Measurements from ENCODE around the gene SPANXN3. TPM values are rescaled to one million over a fixed set of nuclear protein-coding genes. Genes with fewer than 3 reads are reported as not detected.
"Not testable (repeated sequence)": the region's sequence is repeated elsewhere in the genome, so short reads cannot be mapped to it uniquely, and the experiment has no call there.

Gene SPANXN3, protein sequence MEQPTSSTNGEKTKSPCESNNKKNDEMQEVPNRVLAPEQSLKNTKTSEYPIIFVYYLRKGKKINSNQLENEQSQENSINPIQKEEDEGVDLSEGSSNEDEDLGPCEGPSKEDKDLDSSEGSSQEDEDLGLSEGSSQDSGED
- total RNA-seq, result not detected

DNA sequence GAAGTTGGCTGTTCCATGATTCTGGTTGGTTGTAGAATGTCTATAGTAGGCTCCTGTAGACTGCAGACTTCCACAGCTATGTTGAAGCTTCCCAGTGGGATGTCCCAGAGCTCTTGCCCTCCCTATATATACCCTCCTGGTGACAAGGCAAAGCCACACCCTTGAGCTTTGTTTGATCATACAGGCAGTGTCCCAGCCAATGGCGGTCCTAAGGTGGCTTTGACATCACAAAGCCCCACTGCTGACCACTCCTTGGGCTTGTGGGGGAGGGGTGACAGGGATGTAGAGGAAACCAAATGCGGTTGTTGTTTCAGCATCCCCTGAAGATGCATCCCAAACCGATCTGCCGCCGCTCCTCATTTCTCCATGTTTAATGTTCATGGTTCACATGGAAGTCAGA, at the start of gene SPANXN3:
Gene SPANXN3 (minus strand): TSS at position 101 of the 400 bp plus-strand sequence. CDS start 84 bp downstream, at position 17.
- H3K4me3 Mint-ChIP-seq; H3K27me3 Mint-ChIP-seq; CTCF ChIA-PET; H3K9me3 Mint-ChIP-seq (ENCODE audit: low read depth); DNase-seq; H3K4me1 Mint-ChIP-seq; ATAC-seq; H3K27ac Mint-ChIP-seq; H3K36me3 Mint-ChIP-seq: not testable (repeated sequence)

DNA sequence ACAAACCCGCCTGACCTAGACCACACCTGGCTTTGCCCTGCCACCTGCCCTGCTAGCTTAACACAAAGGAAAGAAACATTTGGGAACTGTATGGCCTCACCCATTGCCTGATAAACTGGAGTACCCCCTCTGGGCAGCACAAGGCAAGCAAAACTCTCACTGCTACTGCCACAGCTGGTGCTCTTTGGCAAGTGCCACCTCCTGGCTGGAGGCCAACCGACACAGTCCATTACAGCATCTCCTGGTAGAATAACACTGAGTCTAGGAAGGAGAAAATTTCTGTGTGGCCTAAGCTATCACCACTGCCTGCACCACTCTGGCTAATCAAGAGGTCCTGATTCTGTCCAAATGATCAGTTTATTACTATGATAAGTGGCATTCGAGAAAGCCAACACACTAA, 18.9 kb upstream of the SPANXN3 start:
- no peak for DNase-seq
- no peak for ATAC-seq
- Mint-ChIP-seq H3K36me3 (no peaks in the 10 kb centered on the region), H3K27me3 (no peaks in the 10 kb centered on the region), H3K9me3 (ENCODE audit: low read depth) (peaks cover 3% of the 10 kb centered on the region), H3K27ac (no peak overlapping the region), H3K4me3 (no peak overlapping the region), H3K4me1 (no peaks in the 10 kb centered on the region)
- CTCF ChIA-PET, result no interaction called here

DNA sequence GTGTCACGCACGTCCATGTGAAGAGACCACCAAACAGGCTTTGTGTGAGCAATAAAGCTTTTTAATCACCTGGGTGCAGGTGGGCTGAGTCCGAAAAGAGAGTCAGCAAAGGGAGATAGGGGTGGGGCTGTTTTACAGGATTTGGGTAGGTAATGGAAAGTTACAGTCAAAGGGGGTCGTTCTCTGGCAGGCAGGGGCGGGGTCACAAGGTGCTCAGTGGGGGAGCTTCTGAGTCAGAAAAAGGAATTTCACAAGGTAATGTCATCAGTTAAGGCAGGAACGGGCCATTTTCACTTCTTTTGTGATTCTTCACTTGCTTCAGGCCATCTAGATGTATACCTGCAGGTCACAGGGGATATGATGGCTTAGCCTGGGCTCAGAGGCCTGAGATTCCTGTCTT, 15.1 kb downstream of the SPANXN3 start:
- H3K36me3 Mint-ChIP-seq; H3K4me3 Mint-ChIP-seq; CTCF ChIA-PET; H3K27ac Mint-ChIP-seq; ATAC-seq; H3K9me3 Mint-ChIP-seq (ENCODE audit: low read depth); DNase-seq; H3K4me1 Mint-ChIP-seq; H3K27me3 Mint-ChIP-seq: not testable (repeated sequence)

DNA sequence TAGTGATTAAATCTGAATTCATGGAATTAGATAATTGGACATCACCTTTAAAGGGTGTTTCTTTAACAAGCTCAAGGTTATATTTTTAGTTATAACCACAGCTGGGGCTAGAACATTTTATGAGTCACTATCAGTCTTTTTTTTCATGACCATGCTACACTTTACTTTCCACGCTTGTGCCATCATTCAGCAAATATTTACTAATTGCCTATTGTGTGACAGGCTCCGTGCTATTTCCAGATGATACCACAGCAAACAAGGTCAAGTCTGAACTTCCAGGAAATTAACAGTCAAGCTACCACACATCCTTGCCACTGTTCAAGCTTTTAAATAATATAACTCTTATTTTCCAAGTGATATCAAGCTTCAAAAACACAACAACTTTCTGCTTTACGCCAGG, 16.5 kb downstream of the SPANXN3 start:
- ATAC-seq (no peak), DNase-seq (no peak)
- no peaks in the 10 kb centered on the region for H3K4me1 Mint-ChIP-seq
- CTCF ChIA-PET, result no interaction called here
- H3K36me3 Mint-ChIP-seq, result no peaks in the 10 kb centered on the region
- no peak overlapping the region for H3K4me3 Mint-ChIP-seq
- H3K27ac Mint-ChIP-seq, result no peak overlapping the region
- H3K9me3 Mint-ChIP-seq (ENCODE audit: low read depth), result peaks cover 3% of the 10 kb centered on the region
- no peaks in the 10 kb centered on the region for H3K27me3 Mint-ChIP-seq

DNA sequence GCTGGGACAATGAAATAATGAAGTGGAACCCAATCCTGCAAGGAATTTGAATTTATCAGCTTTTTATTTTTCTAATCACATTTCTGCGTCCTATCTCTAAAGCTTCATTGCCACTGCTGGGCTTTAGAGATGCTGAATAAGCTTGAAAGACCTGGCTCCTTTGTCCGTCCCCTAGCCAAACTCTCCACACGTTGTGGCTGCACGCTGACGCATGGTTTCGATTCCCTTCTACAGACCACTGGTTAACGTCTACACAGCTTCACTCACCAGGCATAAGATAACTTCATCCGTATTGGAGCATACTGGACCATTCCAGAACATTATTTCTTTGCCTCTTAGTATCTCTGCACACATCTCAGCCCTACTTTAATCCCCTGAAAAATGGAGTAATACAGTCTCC, 31.2 kb downstream of the SPANXN3 start:
- ATAC-seq (no peak), DNase-seq (no peak)
- no peak overlapping the region for H3K4me3 Mint-ChIP-seq
- H3K4me1 Mint-ChIP-seq, result no peaks in the 10 kb centered on the region
- peaks cover 2% of the 10 kb centered on the region for H3K9me3 Mint-ChIP-seq (ENCODE audit: low read depth)
- CTCF ChIA-PET, result no interaction called here
- H3K27me3 Mint-ChIP-seq, result no peaks in the 10 kb centered on the region
- H3K36me3 Mint-ChIP-seq, result no peaks in the 10 kb centered on the region
- H3K27ac Mint-ChIP-seq, result no peak overlapping the region

DNA sequence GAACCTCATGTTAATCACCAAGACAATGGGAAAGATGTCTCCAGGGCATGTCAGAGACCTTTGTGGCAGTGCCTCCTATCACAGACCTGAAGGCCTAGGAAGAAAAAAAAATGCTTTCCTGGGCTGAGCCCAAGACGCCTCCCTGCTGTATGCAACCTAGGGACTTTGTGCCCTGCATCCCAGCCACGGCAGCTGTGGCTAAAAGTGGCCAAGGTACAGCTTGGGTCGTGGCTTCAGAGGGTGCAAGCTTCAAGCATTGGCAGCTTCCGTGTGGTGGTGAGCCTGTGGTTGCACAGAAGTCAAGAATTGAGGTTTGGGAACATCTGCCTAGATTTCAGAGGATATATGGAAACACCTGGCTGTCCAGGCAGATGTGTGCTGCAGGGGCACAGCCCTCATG, 40.5 kb downstream of the SPANXN3 start:
- H3K4me3 Mint-ChIP-seq, result no peak overlapping the region
- H3K9me3 Mint-ChIP-seq (ENCODE audit: low read depth), result peaks cover 8% of the 10 kb centered on the region
- H3K36me3 Mint-ChIP-seq, result no peaks in the 10 kb centered on the region
- DNase-seq (no peak), ATAC-seq (no peak)
- CTCF ChIA-PET, result no interaction called here
- no peaks in the 10 kb centered on the region for H3K4me1 Mint-ChIP-seq
- H3K27ac Mint-ChIP-seq, result no peak overlapping the region
- H3K27me3 Mint-ChIP-seq, result no peaks in the 10 kb centered on the region

DNA sequence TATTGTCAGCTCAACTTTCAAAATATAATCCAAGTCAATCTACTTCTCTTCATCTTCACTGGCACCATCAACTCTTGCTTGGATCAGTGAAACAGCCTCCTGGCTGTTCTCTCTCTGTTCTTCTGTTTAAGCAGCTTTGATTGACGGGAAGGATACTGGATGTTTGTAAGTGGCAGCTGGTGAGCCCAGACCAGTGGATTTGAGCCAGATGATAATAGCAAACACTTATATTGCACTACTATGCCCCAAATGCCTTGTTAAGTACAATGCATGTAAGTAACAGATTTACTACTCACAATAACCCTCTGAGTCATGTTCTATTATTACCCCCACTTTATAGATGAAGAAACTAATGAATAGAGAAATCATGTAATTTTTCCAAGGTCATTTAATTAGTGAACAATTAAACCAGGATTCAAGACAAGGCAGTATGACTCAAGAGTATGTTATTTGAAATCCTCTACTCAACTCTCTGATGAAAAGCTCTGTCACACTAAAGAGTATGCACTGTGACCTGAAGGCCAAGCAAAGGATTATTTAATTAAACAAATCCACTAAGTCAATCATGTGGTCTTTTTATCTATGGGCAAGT, 44.8 kb downstream of the SPANXN3 start:
- no peak for ATAC-seq
- H3K9me3 Mint-ChIP-seq (ENCODE audit: low read depth), result peaks cover 8% of the 10 kb centered on the region
- no peaks in the 10 kb centered on the region for H3K27me3 Mint-ChIP-seq
- no peaks in the 10 kb centered on the region for H3K36me3 Mint-ChIP-seq
- CTCF ChIA-PET, result no interaction called here
- no peaks in the 10 kb centered on the region for H3K4me1 Mint-ChIP-seq
- no peak overlapping the region for H3K4me3 Mint-ChIP-seq
- DNase-seq, result no peak
- no peak overlapping the region for H3K27ac Mint-ChIP-seq

DNA sequence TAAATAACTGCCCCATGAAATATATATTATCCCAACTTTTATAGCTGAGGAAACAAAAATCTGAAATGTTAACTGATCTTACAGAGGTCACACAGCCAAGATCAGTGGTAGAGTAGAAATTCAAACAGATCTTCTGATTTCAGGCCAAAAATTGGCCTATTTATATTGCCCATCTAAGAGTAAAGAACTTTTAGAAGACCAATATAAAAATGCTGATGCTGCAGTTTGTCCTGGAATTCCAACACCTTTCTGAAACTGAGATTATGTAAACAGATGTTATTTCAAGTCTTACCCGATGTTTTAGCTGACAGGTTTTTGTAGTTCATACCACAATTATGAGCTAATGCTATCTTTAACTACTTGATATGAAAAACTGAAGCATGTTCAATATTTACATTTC, 51.1 kb downstream of the SPANXN3 start:
- Mint-ChIP-seq H3K27ac (no peak overlapping the region), H3K9me3 (ENCODE audit: low read depth) (peaks cover 2% of the 10 kb centered on the region), H3K36me3 (no peaks in the 10 kb centered on the region), H3K4me1 (no peaks in the 10 kb centered on the region), H3K4me3 (no peak overlapping the region), H3K27me3 (no peaks in the 10 kb centered on the region)
- no peak for DNase-seq
- ATAC-seq, result no peak
- CTCF ChIA-PET, result no interaction called here

DNA sequence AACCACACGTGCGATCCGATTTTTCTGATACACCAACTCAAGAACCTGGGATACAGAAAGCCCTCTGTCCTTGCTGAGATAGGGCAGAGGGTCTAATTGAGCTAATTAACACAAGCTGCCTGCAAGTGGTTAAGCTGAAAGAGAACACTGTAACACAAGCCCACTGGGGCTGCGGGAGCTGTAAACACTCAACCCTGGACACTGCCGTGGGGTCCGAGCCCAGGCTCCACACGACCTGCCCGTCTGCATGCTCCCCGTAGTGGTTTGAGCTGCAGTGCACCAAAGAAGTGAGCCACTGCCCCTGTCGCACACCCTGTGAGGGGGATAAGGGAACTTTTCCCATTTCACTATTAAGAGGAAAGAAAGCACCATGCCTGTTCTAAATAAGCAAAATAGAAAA, 54.6 kb downstream of the SPANXN3 start:
- no peak overlapping the region for H3K4me3 Mint-ChIP-seq
- no peaks in the 10 kb centered on the region for H3K36me3 Mint-ChIP-seq
- no peak overlapping the region for H3K27ac Mint-ChIP-seq
- H3K27me3 Mint-ChIP-seq, result no peaks in the 10 kb centered on the region
- DNase-seq (no peak), ATAC-seq (no peak)
- no peaks in the 10 kb centered on the region for H3K4me1 Mint-ChIP-seq
- peaks cover 6% of the 10 kb centered on the region for H3K9me3 Mint-ChIP-seq (ENCODE audit: low read depth)
- CTCF ChIA-PET, result no interaction called here

DNA sequence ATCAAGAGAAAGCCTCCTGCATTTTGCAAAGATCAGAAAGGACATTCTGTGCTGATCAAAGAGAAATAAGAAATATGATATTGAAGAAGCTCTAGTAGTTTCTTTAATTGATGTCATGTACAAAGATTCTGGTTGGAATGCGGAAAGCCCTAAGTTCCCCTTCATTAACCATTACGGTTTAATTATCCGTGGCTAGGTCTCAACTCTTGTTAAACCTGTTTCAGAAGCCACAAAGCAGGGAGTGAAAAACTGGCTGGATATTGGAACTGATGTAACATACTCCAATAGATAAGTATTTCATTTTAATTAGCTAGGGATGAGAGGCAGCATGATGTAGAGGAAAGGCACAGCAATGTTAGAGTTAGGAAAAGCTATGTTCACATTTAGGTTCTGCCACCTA, 55.7 kb downstream of the SPANXN3 start:
- H3K9me3 Mint-ChIP-seq (ENCODE audit: low read depth), result peaks cover 6% of the 10 kb centered on the region
- no peak overlapping the region for H3K4me3 Mint-ChIP-seq
- no peaks in the 10 kb centered on the region for H3K27me3 Mint-ChIP-seq
- ATAC-seq, result no peak
- CTCF ChIA-PET, result no interaction called here
- no peaks in the 10 kb centered on the region for H3K36me3 Mint-ChIP-seq
- no peak for DNase-seq
- no peak overlapping the region for H3K27ac Mint-ChIP-seq
- H3K4me1 Mint-ChIP-seq, result no peaks in the 10 kb centered on the region

Other genes with a start within 250 kb of the SPANXN3 start
- gene SLITRK4, start 118.6 kb upstream of the SPANXN3 start, total RNA-seq, result not detected
- not detected for gene SPANXN2, start 203.3 kb upstream of the SPANXN3 start, total RNA-seq